Measurements from ENCODE around the gene BLVRB. TPM values are rescaled to one million over a fixed set of nuclear protein-coding genes. Genes with fewer than 3 reads are reported as not detected.

Gene BLVRB
- total RNA-seq (89.9 TPM), polyA plus RNA-seq (ENCODE audit: insufficient read depth, low read depth, low replicate concordance) (248 TPM)
- long read RNA-seq, donor 1, transcript BLVRB-201 (5 exons, 873 nt), result major isoform, 24 of 37 reads
- long read RNA-seq, donor 1, partial matches to known transcripts, result 12 of 37 reads
- long read RNA-seq, donor 1, other reads (novel, unspliced or antisense), result 0 of 37 reads
- long read RNA-seq, donor 2, transcript BLVRB-201 (5 exons, 873 nt), result major isoform, 30 of 37 reads
- long read RNA-seq, donor 2, partial matches to known transcripts, result 5 of 37 reads
- long read RNA-seq, donor 2, other reads (novel, unspliced or antisense), result 0 of 37 reads
- long read RNA-seq, donor 3, transcript BLVRB-201 (5 exons, 873 nt), result major isoform, 57 of 63 reads
- long read RNA-seq, donor 3, partial matches to known transcripts, result 5 of 63 reads
- long read RNA-seq, donor 3, other reads (novel, unspliced or antisense), result 0 of 63 reads
- long read RNA-seq, donor 4, transcript BLVRB-201 (5 exons, 873 nt), result major isoform, 35 of 37 reads
- long read RNA-seq, donor 4, partial matches to known transcripts, result 0 of 37 reads
- long read RNA-seq, donor 4, other reads (novel, unspliced or antisense), result 0 of 37 reads
- long read RNA-seq, donor 5, partial matches to known transcripts, result 0 of 1 reads
- long read RNA-seq, donor 5, other reads (novel, unspliced or antisense), result 0 of 1 reads
- long read RNA-seq, donor 6, transcript BLVRB-201 (5 exons, 873 nt), result major isoform, 90 of 129 reads
- long read RNA-seq, donor 6, partial matches to known transcripts, result 34 of 129 reads
- long read RNA-seq, donor 6, other reads (novel, unspliced or antisense), result 0 of 129 reads
- long read RNA-seq, donor 7, transcript BLVRB-201 (5 exons, 873 nt), result major isoform, 31 of 43 reads
- long read RNA-seq, donor 7, partial matches to known transcripts, result 0 of 43 reads
- long read RNA-seq, donor 7, other reads (novel, unspliced or antisense), result 11 of 43 reads
- long read RNA-seq, donor 8, transcript BLVRB-201 (5 exons, 873 nt), result major isoform, 43 of 44 reads
- long read RNA-seq, donor 8, partial matches to known transcripts, result 0 of 44 reads
- long read RNA-seq, donor 8, other reads (novel, unspliced or antisense), result 0 of 44 reads
- long read RNA-seq, donor 9, transcript BLVRB-201 (5 exons, 873 nt), result major isoform, 31 of 31 reads
- long read RNA-seq, donor 9, partial matches to known transcripts, result 0 of 31 reads
- long read RNA-seq, donor 9, other reads (novel, unspliced or antisense), result 0 of 31 reads
- long read RNA-seq, donor 10, transcript BLVRB-201 (5 exons, 873 nt), result major isoform, 35 of 47 reads
- long read RNA-seq, donor 10, partial matches to known transcripts, result 11 of 47 reads
- long read RNA-seq, donor 10, other reads (novel, unspliced or antisense), result 0 of 47 reads

GRCh38 chr19:40465557-40466218, at the start of gene BLVRB:
Gene BLVRB (minus strand): TSS chr19:40465745. CDS start chr19:40465688, 57 bp downstream.
- DNase-seq (peak; percentile 99 to 100 (median 99)), FAIRE-seq (peak; percentile 95)
- H3K4me3 ChIP-seq (ENCODE audit: low read length in 3 of 3), result peak within 1 kb of the TSS; percentile 61 to 98 (median 83)
- no peaks in the 10 kb centered on the region for H3K9me3 ChIP-seq (ENCODE audit: control insufficient read depth in 2 of 3, insufficient read depth in 1 of 3, low read length in 3 of 3)
- H3K4me1 ChIP-seq (ENCODE audit: control insufficient read depth in 2 of 3, insufficient read depth in 2 of 3, low read depth in 1 of 3, low read length in 3 of 3), result peaks cover 4 to 22% (median 20%) of the 10 kb centered on the region in 3 donors
- H3K9ac ChIP-seq (ENCODE audit: low read length in 3 of 3), result peak within 1 kb of the TSS; percentile 36 to 96 (median 44)
- TF ChIP-seq, protein P1, sequence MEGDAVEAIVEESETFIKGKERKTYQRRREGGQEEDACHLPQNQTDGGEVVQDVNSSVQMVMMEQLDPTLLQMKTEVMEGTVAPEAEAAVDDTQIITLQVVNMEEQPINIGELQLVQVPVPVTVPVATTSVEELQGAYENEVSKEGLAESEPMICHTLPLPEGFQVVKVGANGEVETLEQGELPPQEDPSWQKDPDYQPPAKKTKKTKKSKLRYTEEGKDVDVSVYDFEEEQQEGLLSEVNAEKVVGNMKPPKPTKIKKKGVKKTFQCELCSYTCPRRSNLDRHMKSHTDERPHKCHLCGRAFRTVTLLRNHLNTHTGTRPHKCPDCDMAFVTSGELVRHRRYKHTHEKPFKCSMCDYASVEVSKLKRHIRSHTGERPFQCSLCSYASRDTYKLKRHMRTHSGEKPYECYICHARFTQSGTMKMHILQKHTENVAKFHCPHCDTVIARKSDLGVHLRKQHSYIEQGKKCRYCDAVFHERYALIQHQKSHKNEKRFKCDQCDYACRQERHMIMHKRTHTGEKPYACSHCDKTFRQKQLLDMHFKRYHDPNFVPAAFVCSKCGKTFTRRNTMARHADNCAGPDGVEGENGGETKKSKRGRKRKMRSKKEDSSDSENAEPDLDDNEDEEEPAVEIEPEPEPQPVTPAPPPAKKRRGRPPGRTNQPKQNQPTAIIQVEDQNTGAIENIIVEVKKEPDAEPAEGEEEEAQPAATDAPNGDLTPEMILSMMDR (IDR thresholded peaks at IDR 0.05; ENCODE audit: borderline replicate concordance, extremely low read depth, insufficient read depth), result no peak
- peaks cover 6% of the 10 kb centered on the region for H3K27me3 ChIP-seq (ENCODE audit: control insufficient read depth, insufficient read depth, low read length)
- H3K27ac ChIP-seq (ENCODE audit: low read depth in 2 of 2, low read length in 2 of 2), result peak within 1 kb of the TSS; percentile 91 to 97
- intact Hi-C loops (cut with DNase I), result no loop called here
- no peaks in the 10 kb centered on the region for H3K36me3 ChIP-seq (ENCODE audit: control insufficient read depth in 2 of 3, insufficient read depth in 3 of 3, low read length in 3 of 3)

- H3K9me3 ChIP-seq (ENCODE audit: control insufficient read depth in 2 of 3, insufficient read depth in 1 of 3, low read length in 3 of 3), result no peaks in the 10 kb centered on the region
- DNase-seq (no peak), FAIRE-seq (no peak)
- TF ChIP-seq, protein P1 (IDR thresholded peaks at IDR 0.05; ENCODE audit: borderline replicate concordance, extremely low read depth, insufficient read depth), result no peak
- H3K4me3 ChIP-seq (ENCODE audit: low read length in 3 of 3), result no peak overlapping the region
- peaks cover 0 to 4% (median 0%) of the 10 kb centered on the region in 3 donors for H3K4me1 ChIP-seq (ENCODE audit: control insufficient read depth in 2 of 3, insufficient read depth in 2 of 3, low read depth in 1 of 3, low read length in 3 of 3)
- peaks cover 22% of the 10 kb centered on the region for H3K27me3 ChIP-seq (ENCODE audit: control insufficient read depth, insufficient read depth, low read length)
- no peak overlapping the region for H3K9ac ChIP-seq (ENCODE audit: low read length in 3 of 3)
- no peak overlapping the region for H3K27ac ChIP-seq (ENCODE audit: low read depth in 2 of 2, low read length in 2 of 2)
- H3K36me3 ChIP-seq (ENCODE audit: control insufficient read depth in 2 of 3, insufficient read depth in 3 of 3, low read length in 3 of 3), result no peaks in the 10 kb centered on the region
- intact Hi-C loops (cut with DNase I), result no loop called here
These were observed 48.3 kb upstream of the BLVRB start for GRCh38 chr19:40513741-40514315.

DNA sequence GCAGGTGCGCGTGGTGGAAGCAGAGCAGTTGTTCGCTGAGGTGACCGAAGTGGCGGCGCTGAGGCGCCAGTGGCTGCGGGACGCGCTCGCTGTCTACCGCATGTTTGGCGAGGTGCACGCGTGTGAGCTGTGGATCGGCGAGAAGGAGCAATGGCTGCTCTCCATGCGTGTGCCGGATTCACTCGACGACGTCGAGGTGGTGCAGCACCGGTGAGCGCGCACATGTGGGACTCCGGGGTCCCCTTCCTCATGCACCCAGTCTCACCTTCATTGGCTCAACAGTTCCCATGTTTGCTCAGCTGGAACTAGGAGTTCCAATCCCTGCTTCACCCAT, 47.8 kb upstream of the BLVRB start:
- no peaks in the 10 kb centered on the region for H3K9me3 ChIP-seq (ENCODE audit: control insufficient read depth in 2 of 3, insufficient read depth in 1 of 3, low read length in 3 of 3)
- no peak for FAIRE-seq
- no peak overlapping the region for H3K9ac ChIP-seq (ENCODE audit: low read length in 3 of 3)
- H3K27me3 ChIP-seq (ENCODE audit: control insufficient read depth, insufficient read depth, low read length), result peaks cover 22% of the 10 kb centered on the region
- no peak for DNase-seq
- H3K36me3 ChIP-seq (ENCODE audit: control insufficient read depth in 2 of 3, insufficient read depth in 3 of 3, low read length in 3 of 3), result no peaks in the 10 kb centered on the region
- peaks cover 0 to 4% (median 0%) of the 10 kb centered on the region in 3 donors for H3K4me1 ChIP-seq (ENCODE audit: control insufficient read depth in 2 of 3, insufficient read depth in 2 of 3, low read depth in 1 of 3, low read length in 3 of 3)
- TF ChIP-seq, protein P1 (IDR thresholded peaks at IDR 0.05; ENCODE audit: borderline replicate concordance, extremely low read depth, insufficient read depth), result no peak
- no peak overlapping the region for H3K4me3 ChIP-seq (ENCODE audit: low read length in 3 of 3)
- intact Hi-C loops (cut with DNase I), result no loop called here
- H3K27ac ChIP-seq (ENCODE audit: low read depth in 2 of 2, low read length in 2 of 2), result no peak overlapping the region

Measured in kidney (tissue), 22 donors.